Osteocyte (in vitro differentiated cells): ENCODE measurements around the gene HTD2. TPM values are rescaled to one million over a fixed set of nuclear protein-coding genes. Genes with fewer than 3 reads are reported as not detected.

Source experiments
- DNase-seq: peaks from one replicate; pipeline ENCODE4 v3.0.0; 2021; ENCODE audit warnings: mixed read lengths; ENCODE audit not compliant: unreplicated experiment; ENCODE audit errors: extremely low spot score
- H3K27ac Mint-ChIP-seq: one replicate; pipeline ENCODE4 v1.8.0; 2021; ENCODE audit warnings: mild to moderate bottlenecking, mixed read lengths; ENCODE audit not compliant: unreplicated experiment
- H3K27me3 Mint-ChIP-seq: one replicate; pipeline ENCODE4 v1.8.0; 2021; ENCODE audit warnings: mixed read lengths; ENCODE audit not compliant: unreplicated experiment
- H3K36me3 Mint-ChIP-seq: one replicate; pipeline ENCODE4 v1.8.0; 2021; ENCODE audit warnings: mixed read lengths; ENCODE audit not compliant: unreplicated experiment
- H3K4me1 Mint-ChIP-seq: one replicate; pipeline ENCODE4 v1.8.0; 2021; ENCODE audit warnings: mixed read lengths; ENCODE audit not compliant: unreplicated experiment
- H3K4me3 Mint-ChIP-seq: one replicate; pipeline ENCODE4 v1.8.0; 2021; ENCODE audit warnings: mild to moderate bottlenecking, moderate library complexity, mixed read lengths; ENCODE audit not compliant: unreplicated experiment
- H3K9me3 Mint-ChIP-seq: one replicate; pipeline ENCODE4 v1.8.0; 2021; ENCODE audit warnings: mixed read lengths; ENCODE audit not compliant: unreplicated experiment
- total RNA-seq: library from RNA; stranded (reverse); gene quantifications from 2 replicates; pipeline ENCODE4 v1.2.1, GENCODE V29; 2021
- TF ChIP-seq, protein P1 (sequence below): fragments of 200-600 bp; sonication (generic); IDR thresholded peaks from 2 replicates; pipeline ENCODE4 v1.5.0; 2021; ENCODE audit warnings: antibody characterized with exemption, mild to moderate bottlenecking, moderate library complexity

Gene HTD2
- total RNA-seq, 1 donor from 2014 or later = 3.2 TPM

DNA sequence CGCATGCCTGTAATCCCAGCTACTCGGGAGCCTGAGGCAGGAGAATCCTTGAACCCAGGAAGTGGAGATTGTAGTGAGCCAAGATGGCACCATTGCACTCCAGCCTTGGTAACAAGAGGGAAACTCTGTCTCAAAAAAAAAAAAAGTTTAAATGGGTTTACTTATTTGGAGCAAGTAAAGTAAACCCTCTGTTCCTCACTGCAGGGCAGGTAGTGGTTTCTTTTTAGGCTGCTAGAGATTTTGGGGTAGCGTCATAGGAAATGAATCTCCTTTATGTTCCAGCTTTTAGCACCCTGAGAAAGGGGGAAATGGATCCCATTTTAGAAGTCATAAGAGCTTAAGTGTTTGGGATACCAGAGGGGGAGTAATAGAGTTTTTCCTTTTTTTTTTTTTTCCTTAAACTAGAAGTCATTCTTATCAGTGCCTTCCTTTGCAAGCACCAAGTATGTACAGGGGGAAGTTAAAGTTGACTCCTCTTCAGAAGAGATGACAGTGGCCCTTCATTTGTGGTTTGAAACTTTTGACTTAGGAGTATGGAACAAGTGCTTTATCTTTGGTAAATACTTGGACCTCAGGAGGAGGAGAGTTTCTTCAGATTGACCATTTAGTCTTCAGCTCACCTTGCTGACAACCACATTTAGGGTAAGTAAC lies 34.4 kb downstream of the HTD2 start:
- Mint-ChIP-seq H3K4me1 (peaks cover 22% of the 10 kb centered on the region), H3K27ac (no peak overlapping the region), H3K36me3 (peaks cover 17% of the 10 kb centered on the region), H3K4me3 (no peak overlapping the region), H3K27me3 (no peaks in the 10 kb centered on the region), H3K9me3 (no peaks in the 10 kb centered on the region)
- no peak for DNase-seq
- TF ChIP-seq, protein P1, sequence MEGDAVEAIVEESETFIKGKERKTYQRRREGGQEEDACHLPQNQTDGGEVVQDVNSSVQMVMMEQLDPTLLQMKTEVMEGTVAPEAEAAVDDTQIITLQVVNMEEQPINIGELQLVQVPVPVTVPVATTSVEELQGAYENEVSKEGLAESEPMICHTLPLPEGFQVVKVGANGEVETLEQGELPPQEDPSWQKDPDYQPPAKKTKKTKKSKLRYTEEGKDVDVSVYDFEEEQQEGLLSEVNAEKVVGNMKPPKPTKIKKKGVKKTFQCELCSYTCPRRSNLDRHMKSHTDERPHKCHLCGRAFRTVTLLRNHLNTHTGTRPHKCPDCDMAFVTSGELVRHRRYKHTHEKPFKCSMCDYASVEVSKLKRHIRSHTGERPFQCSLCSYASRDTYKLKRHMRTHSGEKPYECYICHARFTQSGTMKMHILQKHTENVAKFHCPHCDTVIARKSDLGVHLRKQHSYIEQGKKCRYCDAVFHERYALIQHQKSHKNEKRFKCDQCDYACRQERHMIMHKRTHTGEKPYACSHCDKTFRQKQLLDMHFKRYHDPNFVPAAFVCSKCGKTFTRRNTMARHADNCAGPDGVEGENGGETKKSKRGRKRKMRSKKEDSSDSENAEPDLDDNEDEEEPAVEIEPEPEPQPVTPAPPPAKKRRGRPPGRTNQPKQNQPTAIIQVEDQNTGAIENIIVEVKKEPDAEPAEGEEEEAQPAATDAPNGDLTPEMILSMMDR = no peak

DNA sequence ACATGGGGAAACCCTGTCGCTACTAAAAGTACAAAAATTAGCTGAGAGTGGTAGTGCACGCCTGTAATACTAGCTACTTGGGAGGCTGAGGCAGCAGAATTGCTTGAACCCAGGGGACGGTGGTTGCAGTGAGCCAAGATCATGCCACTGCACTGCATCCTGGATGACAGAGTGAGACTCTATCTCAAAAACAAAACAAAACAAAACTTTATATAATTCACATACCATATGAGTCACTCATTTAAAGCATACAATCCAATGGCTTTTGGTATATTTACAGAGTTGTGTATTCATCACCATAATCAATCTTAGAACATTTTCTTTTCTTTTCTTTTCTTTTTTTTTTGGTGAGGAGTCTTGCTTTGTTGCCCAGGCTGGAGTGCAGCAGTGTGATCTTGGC lies 35.1 kb downstream of the HTD2 start:
- H3K36me3 Mint-ChIP-seq = peaks cover 15% of the 10 kb centered on the region
- no peaks in the 10 kb centered on the region for H3K9me3 Mint-ChIP-seq
- no peaks in the 10 kb centered on the region for H3K27me3 Mint-ChIP-seq
- H3K27ac Mint-ChIP-seq = no peak overlapping the region
- no peak overlapping the region for H3K4me3 Mint-ChIP-seq
- H3K4me1 Mint-ChIP-seq = peaks cover 16% of the 10 kb centered on the region
- no peak for DNase-seq
- TF ChIP-seq, protein P1 = no peak

DNA sequence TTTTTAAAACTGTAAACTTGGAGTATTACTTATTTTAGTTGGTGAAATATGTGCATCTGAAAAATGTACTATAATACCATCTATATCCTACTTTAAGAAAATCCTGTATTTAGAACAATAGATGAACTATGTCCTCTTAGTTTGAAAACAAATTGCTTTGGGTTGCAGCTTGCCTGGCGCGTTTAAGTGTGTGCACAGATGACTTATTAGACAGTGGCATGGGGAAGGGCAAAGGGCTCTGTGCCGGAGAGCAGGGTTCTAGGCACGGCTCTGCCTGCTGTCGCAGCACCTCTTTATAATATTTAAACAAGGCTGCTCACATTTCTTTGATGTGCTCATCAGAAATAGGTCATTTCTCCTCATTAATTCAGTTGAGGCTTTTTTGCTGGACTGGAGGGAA lies 36.4 kb downstream of the HTD2 start:
- H3K27me3 Mint-ChIP-seq = no peaks in the 10 kb centered on the region
- H3K9me3 Mint-ChIP-seq = no peaks in the 10 kb centered on the region
- no peak for DNase-seq
- H3K4me3 Mint-ChIP-seq = no peak overlapping the region
- peaks cover 9% of the 10 kb centered on the region for H3K4me1 Mint-ChIP-seq
- TF ChIP-seq, protein P1 = no peak
- H3K36me3 Mint-ChIP-seq = peaks cover 14% of the 10 kb centered on the region
- H3K27ac Mint-ChIP-seq = no peak overlapping the region

DNA sequence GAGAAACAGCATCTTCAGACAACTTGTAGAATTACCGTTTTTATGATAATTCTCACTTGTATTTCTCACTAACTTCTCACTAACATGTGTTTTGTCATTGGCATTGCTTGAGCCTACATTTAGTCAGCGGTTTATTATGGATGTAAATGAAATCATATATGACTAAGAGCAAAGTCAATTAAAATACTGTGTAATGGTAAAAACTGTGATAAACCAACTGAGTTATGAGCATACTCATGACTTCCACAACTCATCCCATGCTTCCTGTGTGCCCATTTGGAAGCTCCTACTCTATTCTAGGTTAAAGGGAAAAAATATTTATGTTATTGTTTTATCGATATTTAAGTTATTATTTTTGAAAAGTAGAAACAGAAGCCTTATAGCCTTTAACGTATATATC lies 39.1 kb downstream of the HTD2 start:
- no peak overlapping the region for H3K27ac Mint-ChIP-seq
- no peaks in the 10 kb centered on the region for H3K9me3 Mint-ChIP-seq
- peaks cover 11% of the 10 kb centered on the region for H3K4me1 Mint-ChIP-seq
- TF ChIP-seq, protein P1 = no peak
- DNase-seq = no peak
- H3K27me3 Mint-ChIP-seq = no peaks in the 10 kb centered on the region
- H3K4me3 Mint-ChIP-seq = no peak overlapping the region
- peaks cover 7% of the 10 kb centered on the region for H3K36me3 Mint-ChIP-seq

DNA sequence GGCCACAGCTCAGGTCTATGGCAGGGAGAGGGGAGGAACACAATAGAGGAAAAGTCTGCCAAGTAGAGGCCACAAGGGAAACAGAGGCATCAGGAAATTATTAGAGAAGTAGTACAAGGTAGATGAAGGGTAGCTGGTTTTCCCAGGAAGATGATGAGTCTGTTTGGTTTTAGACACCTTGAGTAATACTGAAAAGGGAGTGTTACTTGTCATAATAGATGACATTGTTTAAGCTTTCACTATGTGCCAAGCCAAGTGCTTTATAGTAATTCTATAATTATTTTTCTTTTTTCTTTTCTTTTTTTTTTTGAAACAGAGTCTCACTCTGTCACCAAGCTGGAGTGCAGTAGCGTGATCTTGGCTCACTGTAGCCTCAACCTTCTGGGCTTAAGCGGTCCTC lies 40.0 kb downstream of the HTD2 start:
- H3K27ac Mint-ChIP-seq = no peak overlapping the region
- TF ChIP-seq, protein P1 = no peak
- DNase-seq = no peak
- no peaks in the 10 kb centered on the region for H3K9me3 Mint-ChIP-seq
- H3K27me3 Mint-ChIP-seq = no peaks in the 10 kb centered on the region
- H3K4me3 Mint-ChIP-seq = no peak overlapping the region
- H3K4me1 Mint-ChIP-seq = peaks cover 10% of the 10 kb centered on the region
- H3K36me3 Mint-ChIP-seq = peaks cover 3% of the 10 kb centered on the region
